ENCODE data around the gene C1QTNF8.
A peak's percentile ranks its signal among the peaks of the same experiment; 100 is the strongest.

C1QTNF8 gene

GRCh38 chr16:1127971-1128715, 32.1 kb upstream of the C1QTNF8 start:
- TF ChIP-seq CTCF (conservative IDR thresholded peaks at IDR 0.05; ENCODE audit: control insufficient read depth, insufficient read depth, low read depth, low read length) = no peak
- no peak for DNase-seq (ENCODE audit: low read depth)
- H3K4me3 ChIP-seq (ENCODE audit: control insufficient read depth, low read depth, low read length) = no peak overlapping the region

- DNase-seq (ENCODE audit: low read depth) = no peak
- TF ChIP-seq CTCF (conservative IDR thresholded peaks at IDR 0.05; ENCODE audit: control insufficient read depth, insufficient read depth, low read depth, low read length) = no peak
- no peak overlapping the region for H3K4me3 ChIP-seq (ENCODE audit: control insufficient read depth, low read depth, low read length)
Observed at GRCh38 chr16:1127101-1127500, 31.1 kb upstream of the C1QTNF8 start.

GRCh38 chr16:1126586-1126985, 30.5 kb upstream of the C1QTNF8 start:
- no peak for TF ChIP-seq CTCF (conservative IDR thresholded peaks at IDR 0.05; ENCODE audit: control insufficient read depth, insufficient read depth, low read depth, low read length)
- no peak overlapping the region for H3K4me3 ChIP-seq (ENCODE audit: control insufficient read depth, low read depth, low read length)
- DNase-seq (ENCODE audit: low read depth) = no peak

- no peak for TF ChIP-seq CTCF (conservative IDR thresholded peaks at IDR 0.05; ENCODE audit: control insufficient read depth, insufficient read depth, low read depth, low read length)
- no peak overlapping the region for H3K4me3 ChIP-seq (ENCODE audit: control insufficient read depth, low read depth, low read length)
- no peak for DNase-seq (ENCODE audit: low read depth)
Observed at GRCh38 chr16:1126044-1126443, 30.0 kb upstream of the C1QTNF8 start.

- TF ChIP-seq CTCF (conservative IDR thresholded peaks at IDR 0.05; ENCODE audit: control insufficient read depth, insufficient read depth, low read depth, low read length) = no peak
- no peak overlapping the region for H3K4me3 ChIP-seq (ENCODE audit: control insufficient read depth, low read depth, low read length)
- DNase-seq (ENCODE audit: low read depth) = peak; percentile 28
Observed at GRCh38 chr16:1125471-1125870, 29.4 kb upstream of the C1QTNF8 start.

- no peak for DNase-seq (ENCODE audit: low read depth)
- no peak overlapping the region for H3K4me3 ChIP-seq (ENCODE audit: control insufficient read depth, low read depth, low read length)
- TF ChIP-seq CTCF (conservative IDR thresholded peaks at IDR 0.05; ENCODE audit: control insufficient read depth, insufficient read depth, low read depth, low read length) = no peak
Observed at GRCh38 chr16:1124795-1125194, 28.8 kb upstream of the C1QTNF8 start.

All from fibroblast of mammary gland (primary cell).